Measurements from ENCODE around the gene INPP5A. TPM values are rescaled to one million over a fixed set of nuclear protein-coding genes. Genes with fewer than 3 reads are reported as not detected.
A peak's percentile ranks its signal among the peaks of the same experiment; 100 is the strongest.
"Not testable (repeated sequence)": the region's sequence is repeated elsewhere in the genome, so short reads cannot be mapped to it uniquely, and the experiment has no call there.

The INPP5A gene
- total RNA-seq, 2 donors from 2014 or later: 20.7 to 26.7 TPM

GRCh38 chr10:132489704-132490534, 47.7 kb upstream of the INPP5A start:
- no peaks in the 10 kb centered on the region for H3K4me1 Mint-ChIP-seq
- H3K27me3 Mint-ChIP-seq (ENCODE audit: insufficient read depth): peaks cover 3% of the 10 kb centered on the region
- no peak overlapping the region for H3K4me3 Mint-ChIP-seq
- H3K27me3 ChIP-seq (ENCODE audit: control insufficient read depth, insufficient read depth, low read length, poor library complexity, severe bottlenecking): no peaks in the 10 kb centered on the region
- H3K27ac Mint-ChIP-seq: no peak overlapping the region
- no peaks in the 10 kb centered on the region for H3K4me1 ChIP-seq (ENCODE audit: control insufficient read depth, insufficient read depth, low read length)
- 92 to 93% methylated on average over 10 to 31 of the region's 31 CpGs for WGBS, 2 experiments (ENCODE audit: insufficient coverage in 1 of 2, insufficient read length in 1 of 2)
- no peaks in the 10 kb centered on the region for H3K36me3 ChIP-seq (ENCODE audit: control insufficient read depth, insufficient read depth, low read length)
- no peak for TF ChIP-seq CTCF (conservative IDR thresholded peaks at IDR 0.05)
- H3K9ac ChIP-seq (ENCODE audit: extremely low read depth, low read length, poor library complexity, severe bottlenecking): no peak overlapping the region
- H3K27ac ChIP-seq (ENCODE audit: low read depth, low read length): no peak overlapping the region
- DNase-seq: no peak
- H3K36me3 Mint-ChIP-seq (ENCODE audit: low read depth): no peaks in the 10 kb centered on the region
- no peaks in the 10 kb centered on the region for H3K9me3 ChIP-seq (ENCODE audit: control insufficient read depth, low read length)
- peaks cover 8% of the 10 kb centered on the region for H3K9me3 Mint-ChIP-seq
- H3K4me3 ChIP-seq (ENCODE audit: low read length): no peak overlapping the region

- H3K36me3 ChIP-seq (ENCODE audit: control insufficient read depth, insufficient read depth, low read length); H3K9me3 ChIP-seq (ENCODE audit: control insufficient read depth, low read length); H3K36me3 Mint-ChIP-seq (ENCODE audit: low read depth); H3K27ac ChIP-seq (ENCODE audit: low read depth, low read length); H3K9me3 Mint-ChIP-seq; H3K4me3 ChIP-seq (ENCODE audit: low read length); H3K27me3 ChIP-seq (ENCODE audit: control insufficient read depth, insufficient read depth, low read length, poor library complexity, severe bottlenecking); H3K4me1 Mint-ChIP-seq; H3K9ac ChIP-seq (ENCODE audit: extremely low read depth, low read length, poor library complexity, severe bottlenecking); H3K4me1 ChIP-seq (ENCODE audit: control insufficient read depth, insufficient read depth, low read length); DNase-seq; H3K27ac Mint-ChIP-seq; H3K27me3 Mint-ChIP-seq (ENCODE audit: insufficient read depth); H3K4me3 Mint-ChIP-seq: not testable (repeated sequence)
- WGBS, 2 experiments (ENCODE audit: insufficient coverage in 1 of 2, insufficient read length in 1 of 2): 86 to 94% methylated on average over 4 to 8 of the region's 8 CpGs
Measured at GRCh38 chr10:132491534-132491933, 46.1 kb upstream of the INPP5A start.

GRCh38 chr10:132492323-132493025, 45.1 kb upstream of the INPP5A start:
- no peaks in the 10 kb centered on the region for H3K36me3 ChIP-seq (ENCODE audit: control insufficient read depth, insufficient read depth, low read length)
- H3K27ac ChIP-seq (ENCODE audit: low read depth, low read length): peak overlapping the region; percentile 44
- Mint-ChIP-seq H3K9me3 (peaks cover 8% of the 10 kb centered on the region), H3K27ac (no peak overlapping the region), H3K4me3 (no peak overlapping the region), H3K4me1 (no peaks in the 10 kb centered on the region), H3K27me3 (ENCODE audit: insufficient read depth) (no peaks in the 10 kb centered on the region), H3K36me3 (ENCODE audit: low read depth) (no peaks in the 10 kb centered on the region)
- WGBS, 2 experiments (ENCODE audit: insufficient coverage in 1 of 2, insufficient read length in 1 of 2): 88 to 91% methylated on average over 21 of the region's 21 CpGs
- no peak overlapping the region for H3K4me3 ChIP-seq (ENCODE audit: low read length)
- no peak overlapping the region for H3K9ac ChIP-seq (ENCODE audit: extremely low read depth, low read length, poor library complexity, severe bottlenecking)
- H3K9me3 ChIP-seq (ENCODE audit: control insufficient read depth, low read length): no peaks in the 10 kb centered on the region
- TF ChIP-seq CTCF (conservative IDR thresholded peaks at IDR 0.05): no peak
- H3K4me1 ChIP-seq (ENCODE audit: control insufficient read depth, insufficient read depth, low read length): no peaks in the 10 kb centered on the region
- DNase-seq: peak; percentile 40
- H3K27me3 ChIP-seq (ENCODE audit: control insufficient read depth, insufficient read depth, low read length, poor library complexity, severe bottlenecking): no peaks in the 10 kb centered on the region
